Hepatocyte (in vitro differentiated cells): ENCODE data around the gene TP63. TPM values are rescaled to one million over a fixed set of nuclear protein-coding genes. Genes with fewer than 3 reads are reported as not detected.

Experiments used
- DNase-seq: peaks from one replicate; pipeline ENCODE4 v3.0.0-alpha.2; 2016; ENCODE audit warnings: low spot score
- H2AFZ ChIP-seq: fragments of 200-600 bp; sonication (generic); 2 replicates; pipeline ENCODE4 v1.6.0; 2016; ENCODE audit warnings: antibody characterized with exemption, mild to moderate bottlenecking
- H3K27ac ChIP-seq: fragments of 200-600 bp; sonication (generic); 2 replicates; pipeline ENCODE4 v1.5.1; 2016; ENCODE audit warnings: mild to moderate bottlenecking
- H3K27me3 ChIP-seq: fragments of 200-600 bp; sonication (generic); 2 replicates; pipeline ENCODE4 v1.6.1; 2016
- H3K36me3 ChIP-seq: fragments of 200-600 bp; sonication (generic); replicated peaks from 2 replicates; pipeline ENCODE4 v1.5.1; 2016; ENCODE audit warnings: low read depth; ENCODE audit not compliant: insufficient read depth
- H3K4me1 ChIP-seq: fragments of 200-600 bp; sonication (generic); 2 replicates; pipeline ENCODE4 v1.5.1; 2016; ENCODE audit warnings: mild to moderate bottlenecking, moderate library complexity; ENCODE audit not compliant: insufficient read depth
- H3K4me2 ChIP-seq: fragments of 200-600 bp; sonication (generic); 2 replicates; pipeline ENCODE4 v1.6.0; 2016
- H3K4me3 ChIP-seq: fragments of 200-600 bp; sonication (generic); 2 replicates; pipeline ENCODE4 v1.5.1; 2016; ENCODE audit warnings: mild to moderate bottlenecking
- H3K79me2 ChIP-seq: fragments of 200-600 bp; sonication (generic); 2 replicates; pipeline ENCODE4 v1.6.0; 2017; ENCODE audit warnings: mild to moderate bottlenecking
- H3K9me2 ChIP-seq: fragments of 200-600 bp; sonication (generic); replicated peaks from 2 replicates; pipeline ENCODE4 v1.6.0; 2017; ENCODE audit warnings: mild to moderate bottlenecking; ENCODE audit not compliant: insufficient read depth
- H3K9me3 ChIP-seq: fragments of 200-600 bp; sonication (generic); 2 replicates; pipeline ENCODE4 v1.5.1; 2016; ENCODE audit warnings: low read depth, mild to moderate bottlenecking
- H4K20me1 ChIP-seq: fragments of 200-600 bp; sonication (generic); 2 replicates; pipeline ENCODE4 v1.6.0; 2016; ENCODE audit warnings: mild to moderate bottlenecking; ENCODE audit not compliant: insufficient read depth, poor library complexity, severe bottlenecking
- CTCF ChIP-seq: fragments of 200-600 bp; sonication (generic); IDR thresholded peaks from 2 replicates; pipeline ENCODE4 v1.5.1; 2016; ENCODE audit warnings: antibody characterized with exemption, mild to moderate bottlenecking; ENCODE audit not compliant: poor library complexity
- EZH2 ChIP-seq: fragments of 200-600 bp; sonication (generic); IDR thresholded peaks from 2 replicates; pipeline ENCODE4 v1.6.1; 2016; ENCODE audit warnings: antibody characterized with exemption, mild to moderate bottlenecking, borderline replicate concordance
- EZH2phosphoT487 ChIP-seq: fragments of 200-600 bp; sonication (generic); IDR thresholded peaks from one replicate; pipeline ENCODE4 v1.6.1; 2018; ENCODE audit warnings: antibody characterized with exemption, mild to moderate bottlenecking, low read depth, moderate library complexity; ENCODE audit not compliant: unreplicated experiment, severe bottlenecking
- WGBS: methylation state at CpG from one replicate; pipeline ENCODE4 v1.1.6; 2016; ENCODE audit warnings: low lambda C conversion rate; ENCODE audit errors: missing lambda C conversion rate; 5-methylcytosine and 5-hydroxymethylcytosine counted together
- polyA plus RNA-seq: library from polyadenylated mRNA; unstranded; fragments of >200 nt; fragmentation: Nextera tagmentation; extraction: Ambion mirVana; gene quantifications from 2 replicates; pipeline ENCODE4 v1.2.1, GENCODE V29; 2016
- total RNA-seq: library from RNA; depleted of rRNA; stranded (reverse); fragments of >200 nt; gene quantifications from 2 replicates; pipeline ENCODE4 v1.2.3, GENCODE V29; 2014

The TP63 gene
- total and polyA plus RNA-seq, 2 experiments from 2014 or later = 1.9 to 2.4 TPM

GRCh38 chr3:189635339-189635738 is 4.2 kb downstream of the TP63 start:
- Histone ChIP-seq H3K4me1 (no peaks in the 10 kb centered on the region), H4K20me1 (no peaks in the 10 kb centered on the region), H3K79me2 (no peaks in the 10 kb centered on the region), H3K9me2 (no peaks in the 10 kb centered on the region), H3K9me3 (no peaks in the 10 kb centered on the region), H2AFZ (no peak overlapping the region), H3K4me3 (no peak overlapping the region), H3K27me3 (no peaks in the 10 kb centered on the region), H3K36me3 (no peaks in the 10 kb centered on the region), H3K27ac (no peak overlapping the region), H3K4me2 (no peak overlapping the region)
- TF ChIP-seq CTCF (no peak), EZH2phosphoT487 (no peak), EZH2 (no peak)
- no peak for DNase-seq
- 73% methylated on average over 3 of the region's 3 CpGs for WGBS

GRCh38 chr3:189636048-189636447 is 4.9 kb downstream of the TP63 start:
- Histone ChIP-seq H3K36me3 (no peaks in the 10 kb centered on the region), H2AFZ (no peak overlapping the region), H3K4me2 (no peak overlapping the region), H3K27ac (peak overlapping the region; percentile 8), H3K9me2 (no peaks in the 10 kb centered on the region), H3K79me2 (no peaks in the 10 kb centered on the region), H3K27me3 (no peaks in the 10 kb centered on the region), H3K4me1 (no peaks in the 10 kb centered on the region), H3K9me3 (no peaks in the 10 kb centered on the region), H4K20me1 (no peaks in the 10 kb centered on the region), H3K4me3 (no peak overlapping the region)
- no peak for TF ChIP-seq EZH2phosphoT487
- TF ChIP-seq CTCF = no peak
- no peak for TF ChIP-seq EZH2
- WGBS = 88% methylated on average over 5 of the region's 5 CpGs
- DNase-seq = no peak

GRCh38 chr3:189637750-189638149 is 6.6 kb downstream of the TP63 start:
- H3K9me3 ChIP-seq = no peaks in the 10 kb centered on the region
- H3K4me2 ChIP-seq = no peak overlapping the region
- H3K4me3 ChIP-seq = no peak overlapping the region
- no peaks in the 10 kb centered on the region for H3K36me3 ChIP-seq
- TF ChIP-seq EZH2phosphoT487 = no peak
- H4K20me1 ChIP-seq = no peaks in the 10 kb centered on the region
- H2AFZ ChIP-seq = no peak overlapping the region
- no peaks in the 10 kb centered on the region for H3K27me3 ChIP-seq
- H3K79me2 ChIP-seq = no peaks in the 10 kb centered on the region
- H3K4me1 ChIP-seq = no peaks in the 10 kb centered on the region
- H3K27ac ChIP-seq = no peak overlapping the region
- no peaks in the 10 kb centered on the region for H3K9me2 ChIP-seq
- WGBS = 92% methylated on average over 4 of the region's 4 CpGs
- no peak for DNase-seq

GRCh38 chr3:189638276-189639031 is 7.3 kb downstream of the TP63 start:
- no peak overlapping the region for H3K4me3 ChIP-seq
- no peaks in the 10 kb centered on the region for H3K27me3 ChIP-seq
- no peak for TF ChIP-seq EZH2phosphoT487
- no peak for TF ChIP-seq EZH2
- H3K27ac ChIP-seq = no peak overlapping the region
- DNase-seq = no peak
- H2AFZ ChIP-seq = no peak overlapping the region
- no peaks in the 10 kb centered on the region for H3K4me1 ChIP-seq
- H4K20me1 ChIP-seq = no peaks in the 10 kb centered on the region
- H3K9me2 ChIP-seq = no peaks in the 10 kb centered on the region
- H3K9me3 ChIP-seq = no peaks in the 10 kb centered on the region
- H3K4me2 ChIP-seq = no peak overlapping the region
- H3K36me3 ChIP-seq = no peaks in the 10 kb centered on the region
- WGBS = 72% methylated on average over 4 of the region's 4 CpGs
- H3K79me2 ChIP-seq = no peaks in the 10 kb centered on the region
